ENCODE data around the gene MEGF10.
"Not testable (repeated sequence)": the region's sequence is repeated elsewhere in the genome, so short reads cannot be mapped to it uniquely, and the experiment has no call there.

The MEGF10 gene

DNA sequence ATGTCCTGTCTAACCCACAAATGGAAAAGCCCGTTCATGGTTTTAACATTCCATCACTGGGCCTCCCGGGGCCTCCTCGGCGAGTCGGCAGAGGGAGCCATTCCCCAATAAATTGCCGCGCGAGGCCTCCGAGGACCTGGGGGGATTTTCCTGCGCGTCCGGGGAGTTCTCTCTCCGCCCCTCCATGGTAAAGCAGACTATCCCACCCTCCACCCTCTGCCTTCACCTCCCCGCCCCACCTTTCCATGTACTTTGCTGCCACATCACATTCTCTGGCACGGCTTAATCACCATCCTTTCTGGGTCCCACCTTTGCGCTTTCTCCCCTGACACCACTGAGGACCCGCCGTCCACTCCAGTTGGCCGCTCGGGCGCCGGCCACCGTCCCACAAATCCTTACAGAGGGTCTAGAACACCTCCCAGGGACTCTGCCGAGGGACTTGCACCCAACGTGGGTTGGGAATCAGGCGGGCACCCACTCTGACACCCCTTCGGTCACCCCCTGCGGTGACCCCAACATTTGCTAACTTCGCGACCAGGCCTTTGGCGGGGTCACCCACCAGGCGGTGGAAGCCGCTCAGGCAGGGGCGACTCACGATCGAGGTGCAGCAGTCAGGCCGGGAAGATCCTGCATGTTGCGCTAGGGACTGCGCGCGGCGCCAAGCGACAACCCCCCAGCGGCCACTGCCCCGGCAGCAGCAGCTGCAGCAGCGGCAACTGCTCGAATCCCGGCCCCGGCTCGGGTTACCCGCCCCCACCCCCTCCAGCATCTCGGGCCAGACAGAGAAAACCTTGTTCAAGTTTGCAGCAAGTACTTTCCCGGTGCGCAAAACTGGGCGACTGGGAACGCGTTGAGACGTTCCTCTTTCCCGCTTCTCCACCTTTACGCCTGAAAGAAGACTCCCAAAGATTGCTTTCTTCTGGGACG is at the start of gene MEGF10:
TSS of gene MEGF10 (plus strand) at position 778 of the 927 bp plus-strand sequence. CDS start 40,513 bp downstream, outside the sequence.
- peak; percentile 90 for DNase-seq

DNA sequence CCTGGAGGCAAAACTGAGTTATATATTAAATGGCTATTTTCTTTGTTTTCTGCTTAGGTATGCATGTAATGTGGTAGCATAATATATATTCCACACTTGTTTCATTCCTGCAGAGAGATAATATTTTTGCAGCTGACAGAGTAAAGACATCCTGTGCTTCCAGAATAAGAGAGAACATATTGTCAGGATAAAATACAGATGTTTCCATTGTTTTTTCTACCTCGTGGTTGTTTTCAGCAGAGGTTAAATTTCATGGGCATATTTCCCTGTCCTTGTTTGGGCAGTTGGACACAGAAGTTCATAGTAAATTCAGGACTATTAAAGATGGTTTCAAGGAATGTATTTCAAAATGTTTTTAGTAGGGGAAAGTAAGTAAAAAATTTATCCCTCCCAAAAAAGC is 47.6 kb upstream of the MEGF10 start:
- no peak for DNase-seq

DNA sequence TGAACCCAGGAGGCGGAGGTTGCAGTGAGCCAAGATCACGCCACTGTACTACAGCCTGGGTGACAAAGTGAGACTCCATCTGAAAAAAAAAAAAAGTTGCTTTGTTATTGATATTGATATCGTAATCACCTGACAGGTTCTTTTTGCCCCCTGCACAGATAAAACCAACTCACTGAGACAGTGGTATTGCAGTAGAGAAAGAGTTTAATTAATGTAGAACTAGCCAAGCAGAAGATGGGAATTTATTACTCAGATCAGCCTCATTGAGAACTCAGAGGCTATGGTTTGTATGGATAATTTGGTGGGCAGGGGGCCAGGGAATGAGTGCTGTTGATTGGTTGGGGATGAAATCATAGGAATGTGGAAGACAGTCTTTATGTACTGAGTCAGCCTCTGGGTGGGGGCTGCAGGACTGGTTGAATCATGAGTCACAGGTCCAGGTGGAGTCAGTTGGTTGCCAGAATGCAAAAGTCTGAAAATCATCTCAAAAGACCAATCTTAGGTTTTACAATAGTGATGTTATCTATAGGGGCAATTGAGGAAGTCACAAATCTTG is 35.8 kb upstream of the MEGF10 start:
- no peak for DNase-seq

DNA sequence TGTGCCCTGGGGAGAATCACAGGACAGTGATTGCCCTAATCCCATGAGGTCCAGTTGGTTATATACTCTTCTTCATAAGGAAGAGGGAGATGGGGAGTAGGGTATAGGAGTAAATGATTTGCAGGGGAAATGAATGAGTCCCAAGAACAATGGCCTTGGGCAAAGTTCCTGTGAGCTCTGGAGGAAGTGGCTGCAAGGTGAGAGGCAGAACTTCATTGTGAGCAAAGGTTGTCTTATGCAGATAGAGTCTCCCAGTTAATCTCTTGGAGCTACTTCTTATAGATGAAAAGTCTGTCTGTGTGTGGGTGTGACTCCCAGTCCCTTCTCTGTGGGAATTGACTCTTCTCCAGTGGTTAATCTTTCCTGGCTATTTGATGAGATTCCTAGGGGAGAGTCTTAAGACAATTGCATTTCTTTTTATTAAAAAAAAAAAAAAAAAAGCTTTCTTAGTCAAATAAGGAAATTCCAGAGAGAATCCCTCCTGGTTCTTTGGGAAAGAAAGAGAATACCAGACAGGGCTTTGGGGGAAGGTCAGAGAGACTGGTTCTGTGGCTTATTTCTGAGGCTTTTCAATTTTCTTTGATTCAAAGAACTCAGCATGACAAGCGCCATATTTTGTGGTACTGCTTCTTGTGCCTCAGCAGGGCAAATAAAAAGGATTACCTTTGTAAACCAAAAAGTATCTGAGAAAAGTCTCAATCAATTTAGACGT is 33.6 kb upstream of the MEGF10 start:
- no peak for DNase-seq

DNA sequence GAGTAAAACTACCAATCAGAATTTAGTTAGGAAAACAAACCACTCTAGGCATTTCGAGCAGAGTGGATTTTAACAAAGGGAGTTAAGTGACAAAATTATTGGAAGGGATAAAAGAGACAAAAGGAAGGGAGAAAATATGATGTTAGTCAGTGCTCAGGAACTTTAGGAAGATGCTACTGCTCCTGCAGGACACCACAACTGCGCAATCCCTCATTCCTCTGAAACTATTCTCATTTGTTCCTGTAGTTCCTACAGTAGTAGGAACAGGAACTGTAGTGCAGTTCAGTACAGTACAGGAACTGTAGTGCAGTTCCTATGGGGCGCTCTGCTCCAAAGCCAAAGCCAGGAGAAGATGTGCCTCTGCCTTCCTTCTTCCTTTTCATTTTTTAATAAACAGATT is 29.9 kb upstream of the MEGF10 start:
- DNase-seq: no peak

DNA sequence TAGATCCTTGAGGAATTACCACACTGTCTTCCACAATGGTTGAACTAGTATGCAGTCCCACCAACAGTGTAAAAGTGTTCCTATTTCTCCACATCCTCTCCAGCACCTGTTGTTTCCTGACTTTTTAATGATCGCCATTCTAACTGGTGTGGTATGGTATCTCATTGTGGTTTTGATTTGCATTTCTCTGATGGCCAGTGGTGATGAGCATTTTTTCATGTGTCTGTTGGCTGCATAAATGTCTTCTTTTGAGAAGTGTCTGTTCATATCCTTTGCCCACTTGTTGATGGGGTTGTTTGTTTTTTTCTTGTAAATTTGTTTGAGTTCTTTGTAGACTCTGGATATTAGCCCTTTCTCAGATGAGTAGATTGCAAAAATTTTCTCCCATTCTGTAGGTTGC is 25.1 kb upstream of the MEGF10 start:
- DNase-seq: not testable (repeated sequence)

DNA sequence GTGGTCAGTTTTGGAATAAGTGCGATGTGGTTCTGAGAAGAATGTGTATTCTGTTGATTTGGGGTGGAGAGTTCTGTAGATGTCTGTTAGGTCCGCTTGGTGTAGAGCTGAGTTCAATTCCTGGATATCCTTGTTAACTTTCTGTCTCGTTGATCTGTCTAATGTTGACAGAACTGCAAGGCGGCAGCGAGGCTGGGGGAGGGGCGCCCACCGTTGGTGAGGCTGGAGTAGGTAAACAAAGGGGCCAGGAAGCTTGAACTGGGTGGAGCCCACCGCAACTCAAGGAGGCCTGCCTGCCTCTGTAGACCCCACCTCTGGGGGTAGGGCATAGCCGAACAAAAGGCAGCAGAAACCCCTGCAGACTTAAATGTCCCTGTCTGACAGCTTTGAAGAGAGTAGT is 22.3 kb upstream of the MEGF10 start:
- DNase-seq: not testable (repeated sequence)

DNA sequence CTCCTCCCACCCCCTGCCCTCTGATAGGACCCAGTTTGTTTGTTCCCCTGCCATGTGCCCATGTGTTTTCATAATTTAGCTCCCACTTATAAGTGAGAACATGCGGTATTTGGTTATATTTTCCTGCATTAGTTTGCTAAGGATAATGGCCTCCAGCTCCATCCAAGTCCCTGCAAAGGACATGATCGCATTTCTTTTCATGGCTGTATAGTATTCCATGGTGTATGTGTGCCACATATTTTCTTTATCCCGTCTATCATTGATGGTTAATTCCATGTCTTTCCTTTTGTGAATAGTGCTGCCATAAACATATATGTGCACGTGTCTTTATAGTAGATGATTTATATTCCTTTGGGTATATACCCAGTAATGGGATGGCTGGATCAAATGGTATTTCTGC is 19.9 kb upstream of the MEGF10 start:
- DNase-seq: not testable (repeated sequence)

DNA sequence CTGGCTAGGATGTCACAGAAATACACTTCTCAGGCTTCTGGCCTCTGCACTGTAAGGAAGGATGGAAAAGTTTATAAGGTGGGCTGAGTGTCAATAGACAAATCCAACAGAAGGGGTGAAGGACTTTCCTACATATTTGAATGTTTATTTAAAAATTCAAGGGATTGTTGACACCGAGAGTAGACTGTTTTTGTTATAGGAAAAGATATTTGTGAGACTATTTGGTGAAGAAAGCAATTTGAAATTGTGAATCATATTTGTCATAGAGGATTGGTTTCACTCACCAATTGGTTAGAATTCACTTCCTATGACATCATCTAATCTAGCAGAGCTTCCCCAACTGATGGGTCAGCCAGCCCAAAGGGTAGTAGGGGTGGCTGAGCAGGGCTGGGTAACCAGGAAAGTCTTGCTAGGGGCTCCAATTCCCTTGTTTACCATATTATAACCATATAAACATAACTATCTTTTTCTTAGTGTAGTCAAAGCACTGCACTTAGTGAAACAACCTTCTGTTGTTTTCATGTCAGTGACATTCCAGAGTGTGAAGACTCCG is 14.9 kb upstream of the MEGF10 start:
- no peak for DNase-seq

DNA sequence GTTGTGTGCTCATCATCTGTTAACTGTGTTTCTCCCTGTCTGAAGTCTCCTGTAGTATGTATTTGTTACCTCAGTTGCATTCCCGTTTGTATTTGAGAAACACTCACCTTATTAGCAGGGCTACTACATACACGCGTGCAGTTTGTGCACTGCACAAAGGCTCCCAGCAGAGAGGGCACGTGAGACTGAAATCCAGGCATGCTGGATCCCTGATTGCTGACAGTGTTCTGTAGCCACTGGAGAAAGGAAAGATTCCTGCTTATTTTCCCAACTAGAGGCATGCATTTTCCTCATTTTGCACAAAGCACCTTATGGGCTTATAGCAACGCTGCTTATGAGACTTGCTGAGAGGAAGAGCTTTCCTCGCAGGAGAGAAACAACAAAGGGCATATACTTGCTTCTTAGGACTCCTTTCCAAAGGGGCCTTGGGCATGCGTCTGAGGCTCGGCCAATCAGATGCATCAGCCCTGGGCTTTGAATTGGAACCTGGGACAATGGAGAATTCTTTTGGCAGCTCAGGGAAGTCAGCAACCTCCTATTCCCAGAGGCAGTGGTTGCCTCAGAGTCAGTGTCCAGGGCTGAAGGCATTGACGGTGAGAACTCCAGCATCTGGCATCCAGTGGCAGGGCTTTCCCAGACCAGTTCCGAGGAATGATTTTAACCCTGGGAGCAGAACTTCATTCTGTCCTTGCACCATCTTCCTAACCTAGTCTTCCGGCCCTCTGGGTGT is 9.9 kb upstream of the MEGF10 start:
- peak; percentile 43 for DNase-seq

DNA sequence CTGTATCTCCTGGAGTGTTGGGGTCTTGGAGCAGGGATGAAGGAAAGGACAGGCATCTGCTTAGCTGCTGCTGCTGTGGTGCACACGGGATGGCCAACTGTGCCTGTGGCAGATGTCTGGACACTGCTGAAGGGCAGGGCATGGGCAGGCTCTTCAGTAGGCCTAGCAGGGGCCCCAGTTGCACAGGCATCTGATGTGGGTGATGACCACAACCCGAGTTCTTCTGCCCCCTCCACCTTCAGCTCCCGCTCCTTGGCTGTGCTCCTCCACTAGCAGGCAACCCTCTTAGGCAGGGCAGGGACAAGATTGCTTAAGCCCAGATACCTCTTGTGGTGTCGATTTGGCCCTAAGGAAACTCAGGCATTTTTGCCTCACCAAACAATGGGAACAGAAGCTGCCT is 9.0 kb upstream of the MEGF10 start:
- DNase-seq: no peak

DNA sequence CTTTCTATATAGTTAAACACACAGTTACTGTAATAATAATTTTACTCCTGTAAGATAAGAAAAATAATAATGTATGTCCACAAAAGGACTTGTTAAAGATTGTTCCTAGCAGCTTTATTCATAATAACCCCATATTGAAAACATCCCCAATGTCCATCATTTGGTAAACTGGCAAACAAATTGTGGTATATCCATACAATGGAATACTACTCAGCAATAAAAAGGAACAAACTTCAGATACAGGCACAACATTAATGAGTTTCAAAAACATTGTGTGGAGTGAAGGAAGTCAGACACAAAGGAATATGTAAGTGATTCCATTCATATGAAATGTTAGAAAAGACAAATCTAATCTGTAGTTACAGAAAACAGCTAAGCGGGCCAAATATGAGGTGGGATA is 1.9 kb upstream of the MEGF10 start:
- DNase-seq: no peak

DNA sequence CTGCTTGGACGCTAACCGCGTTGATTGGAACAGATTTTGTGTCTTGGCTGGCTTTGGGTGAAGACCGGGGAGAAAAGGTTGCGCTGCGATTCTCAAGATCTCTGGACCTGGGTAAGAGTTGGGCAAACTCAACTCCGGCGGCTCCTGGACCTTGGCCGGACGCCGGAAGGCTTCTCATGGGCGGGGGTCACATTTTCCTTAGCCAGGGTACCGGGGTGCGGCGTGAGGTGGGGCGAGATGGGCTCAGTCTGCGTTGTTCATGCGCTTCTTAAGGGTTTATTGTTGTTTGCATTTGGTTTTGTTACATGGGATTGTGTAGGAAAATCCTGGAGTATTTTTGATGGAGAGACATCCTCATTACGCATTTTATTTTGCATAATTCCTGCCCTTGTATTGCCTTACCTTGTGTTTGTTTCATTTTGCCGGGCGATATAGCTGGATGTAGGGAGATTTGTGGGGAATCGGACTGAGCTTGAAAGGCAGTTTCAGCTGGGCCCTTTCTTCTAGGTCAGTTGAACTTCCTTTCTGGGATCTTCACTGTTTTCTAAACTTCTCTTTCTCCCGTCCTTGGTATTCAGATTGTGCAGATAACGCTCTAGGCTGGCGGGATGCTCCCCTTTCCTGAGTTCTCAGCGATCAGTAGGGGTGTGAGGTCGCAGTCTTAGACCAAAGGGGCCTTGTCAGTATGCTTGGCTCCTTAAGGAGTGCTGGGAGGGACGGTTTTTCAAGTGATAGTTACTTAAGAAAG is 524 bp downstream of the MEGF10 start:
- DNase-seq: no peak

DNA sequence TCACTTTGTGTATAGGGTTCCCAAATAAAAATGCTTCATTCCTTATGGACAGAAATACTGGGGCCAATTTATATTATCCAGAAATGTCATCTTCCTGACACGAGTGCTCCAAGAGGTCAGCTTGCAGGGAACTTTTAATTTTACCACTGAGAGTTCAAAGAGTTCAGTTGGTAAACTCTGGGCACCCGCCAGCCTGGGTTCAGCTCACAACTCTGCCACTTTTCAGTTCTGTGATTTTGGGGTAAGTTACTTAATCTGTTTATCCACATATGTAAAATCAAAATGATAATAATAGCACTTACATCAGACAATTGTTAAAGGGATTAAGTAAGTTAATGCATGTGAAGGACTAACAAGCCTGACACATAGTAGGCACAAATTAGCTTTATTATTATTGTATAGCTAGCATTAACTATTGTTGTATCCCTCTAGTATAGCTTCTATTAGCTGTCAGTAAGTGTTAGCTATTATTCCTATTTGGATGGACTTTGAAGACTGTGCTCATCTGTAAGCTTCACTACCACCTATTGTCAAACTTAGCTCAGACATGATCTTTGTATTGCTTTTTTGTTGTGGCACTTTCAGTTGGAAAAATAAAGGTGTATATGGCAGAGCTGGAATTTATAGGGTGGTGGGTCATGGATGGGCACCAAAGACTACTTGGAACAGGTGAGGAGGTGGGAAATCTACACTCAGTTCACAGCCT is 1.6 kb downstream of the MEGF10 start:
- DNase-seq: no peak

DNA sequence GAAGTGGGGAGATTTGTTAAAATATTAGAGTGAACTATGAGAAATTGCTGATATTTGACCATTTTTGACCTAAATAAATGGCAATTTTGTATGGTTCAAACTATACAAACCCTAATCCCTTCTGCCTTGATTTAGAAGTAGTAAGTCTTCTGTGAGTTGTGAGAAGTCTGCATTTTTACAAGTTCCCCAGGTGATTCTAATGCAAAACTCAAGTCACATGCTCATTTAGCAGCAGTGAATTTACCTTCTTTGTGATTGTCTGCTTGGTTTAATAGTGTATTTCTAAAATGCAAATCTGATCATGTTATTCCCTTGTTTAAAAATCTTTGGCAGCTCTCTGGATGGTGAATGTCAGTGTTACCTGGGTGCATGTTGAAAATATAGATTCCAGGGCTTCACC is 2.8 kb downstream of the MEGF10 start:
- DNase-seq: no peak

DNA sequence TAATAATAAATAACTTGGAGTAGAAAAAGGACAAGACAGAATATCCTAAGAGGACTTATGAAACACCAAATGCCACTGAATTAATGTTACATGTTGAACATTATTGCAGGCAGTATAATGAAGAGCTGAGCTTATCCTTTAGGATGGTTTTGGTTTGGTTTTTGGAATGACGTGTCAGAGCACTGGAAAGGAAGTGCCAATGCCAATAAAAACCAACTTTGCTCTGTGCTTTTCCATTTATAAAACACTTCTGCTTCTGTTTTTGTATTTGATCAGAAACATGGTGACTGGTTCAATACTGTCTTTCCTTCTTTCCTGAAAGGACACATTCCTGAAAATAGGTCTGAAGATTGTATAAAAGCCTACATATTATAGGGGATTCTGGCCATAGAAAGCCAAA is 4.2 kb downstream of the MEGF10 start:
- DNase-seq: no peak

DNA sequence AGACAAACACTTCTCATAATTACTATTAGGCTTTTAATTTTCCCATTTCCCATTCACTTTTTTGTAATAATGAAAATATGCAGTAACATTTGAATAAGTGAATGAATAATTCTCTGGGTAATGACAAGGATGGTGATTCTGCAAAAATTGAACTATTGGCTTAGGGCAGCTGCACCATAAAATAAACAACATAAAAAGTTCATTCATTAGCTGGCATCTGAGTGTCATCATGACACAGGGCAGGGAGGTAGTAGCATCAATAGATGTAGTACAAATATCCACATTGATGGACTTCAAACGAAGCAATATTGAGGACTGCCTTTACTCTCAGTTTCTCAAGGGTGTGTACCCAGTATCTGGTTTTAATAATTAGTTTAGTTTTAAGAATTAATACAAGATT is 4.9 kb downstream of the MEGF10 start:
- no peak for DNase-seq

DNA sequence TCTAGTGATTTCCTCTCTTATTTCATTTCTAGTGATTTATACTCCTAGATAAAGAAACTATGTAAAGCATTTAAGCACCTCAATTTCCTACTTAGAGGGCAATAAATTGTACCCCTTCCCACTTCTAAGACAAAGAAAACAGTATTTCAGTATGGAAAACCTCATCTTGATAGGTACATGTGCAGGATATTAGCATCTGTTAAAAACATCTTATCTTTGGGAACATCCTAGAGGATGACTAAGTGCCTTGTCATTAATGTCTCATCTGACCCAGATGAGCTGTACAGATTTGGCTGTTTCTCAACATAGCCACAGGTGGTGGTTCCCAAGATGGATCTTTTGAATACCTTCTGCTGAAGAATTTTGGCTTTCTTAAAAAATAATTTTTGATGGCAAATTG is 5.7 kb downstream of the MEGF10 start:
- no peak for DNase-seq

DNA sequence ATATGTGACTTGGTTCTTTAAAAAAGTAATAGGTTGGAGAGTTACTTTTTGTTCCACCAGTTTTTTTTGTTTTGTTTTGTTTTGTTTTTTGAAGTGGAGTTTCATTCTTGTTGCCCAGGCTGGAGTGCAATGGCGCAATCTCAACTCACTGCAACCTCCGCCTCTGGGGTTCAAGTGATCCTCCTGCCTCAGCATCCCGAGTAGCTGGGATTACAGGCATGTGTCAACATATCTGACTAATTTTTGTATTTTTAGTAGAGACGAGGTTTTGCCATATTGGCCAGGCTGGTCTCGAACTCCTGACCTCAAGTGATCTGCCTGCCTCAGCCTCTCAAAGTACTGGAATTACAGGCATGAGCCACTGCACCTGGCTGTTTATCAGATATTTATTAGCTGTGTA is 6.3 kb downstream of the MEGF10 start:
- not testable (repeated sequence) for DNase-seq

DNA sequence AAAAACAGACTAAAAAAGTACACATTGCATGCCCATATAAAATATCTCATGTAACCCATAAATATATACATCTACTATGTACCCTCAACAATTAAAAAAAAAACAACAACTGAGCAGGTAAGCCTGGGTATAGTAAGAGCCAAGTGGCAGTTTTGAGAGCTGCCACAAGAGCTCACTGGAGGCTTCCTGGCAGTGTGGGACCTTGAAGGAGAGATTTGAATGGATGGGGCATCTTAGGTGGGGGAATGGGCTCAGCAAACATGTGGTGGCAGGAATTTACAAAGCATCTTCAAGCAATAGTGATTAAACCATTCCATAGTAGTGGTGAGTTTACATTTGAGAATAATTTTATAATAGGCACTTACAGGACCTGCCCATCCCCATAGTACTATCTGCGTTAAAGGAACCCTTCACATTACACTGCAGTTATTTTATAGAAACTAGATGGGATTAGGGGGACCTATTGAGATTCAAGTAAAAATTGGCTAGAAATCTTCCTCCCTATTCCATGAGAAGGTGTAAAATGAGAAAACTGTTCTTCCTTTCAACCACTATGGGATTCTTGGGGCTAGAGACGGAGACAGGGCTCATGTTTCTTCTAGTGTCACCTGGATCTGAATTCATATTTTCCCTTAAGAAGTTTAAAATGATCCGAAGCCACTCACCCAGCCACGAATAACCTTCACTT is 6.9 kb downstream of the MEGF10 start:
- DNase-seq: no peak

DNA sequence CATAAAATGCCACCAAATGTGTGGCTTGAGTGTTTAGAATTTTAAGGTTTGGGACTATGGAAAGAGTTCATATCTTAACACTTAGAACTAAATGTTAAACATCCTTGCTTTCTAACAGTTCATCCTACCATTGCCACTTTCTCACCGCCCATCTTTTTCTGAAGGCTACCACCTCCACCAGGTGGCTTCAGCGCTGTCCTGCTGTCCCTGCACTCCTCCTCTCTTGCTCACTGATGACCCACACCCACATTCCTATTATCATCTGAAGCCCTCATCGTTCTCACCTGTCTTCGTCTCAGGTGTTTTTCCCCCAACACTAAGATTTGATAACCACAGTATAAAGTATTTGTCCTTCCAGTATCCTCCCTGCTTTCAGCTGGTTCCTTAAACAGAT is 7.4 kb downstream of the MEGF10 start:
- no peak for DNase-seq
